CD4-positive, alpha-beta T cell treated with Interferon alpha-2 for 1 hour (primary cell): ENCODE measurements around the gene AKR1C1.
"Not testable (repeated sequence)": the region's sequence is repeated elsewhere in the genome, so short reads cannot be mapped to it uniquely, and the experiment has no call there.

Source experiments
- DNase-seq, 2 donors: peaks; one replicate each; pipeline ENCODE4 v3.0.0-alpha.2; 2020 to 2022

The AKR1C1 gene

DNA sequence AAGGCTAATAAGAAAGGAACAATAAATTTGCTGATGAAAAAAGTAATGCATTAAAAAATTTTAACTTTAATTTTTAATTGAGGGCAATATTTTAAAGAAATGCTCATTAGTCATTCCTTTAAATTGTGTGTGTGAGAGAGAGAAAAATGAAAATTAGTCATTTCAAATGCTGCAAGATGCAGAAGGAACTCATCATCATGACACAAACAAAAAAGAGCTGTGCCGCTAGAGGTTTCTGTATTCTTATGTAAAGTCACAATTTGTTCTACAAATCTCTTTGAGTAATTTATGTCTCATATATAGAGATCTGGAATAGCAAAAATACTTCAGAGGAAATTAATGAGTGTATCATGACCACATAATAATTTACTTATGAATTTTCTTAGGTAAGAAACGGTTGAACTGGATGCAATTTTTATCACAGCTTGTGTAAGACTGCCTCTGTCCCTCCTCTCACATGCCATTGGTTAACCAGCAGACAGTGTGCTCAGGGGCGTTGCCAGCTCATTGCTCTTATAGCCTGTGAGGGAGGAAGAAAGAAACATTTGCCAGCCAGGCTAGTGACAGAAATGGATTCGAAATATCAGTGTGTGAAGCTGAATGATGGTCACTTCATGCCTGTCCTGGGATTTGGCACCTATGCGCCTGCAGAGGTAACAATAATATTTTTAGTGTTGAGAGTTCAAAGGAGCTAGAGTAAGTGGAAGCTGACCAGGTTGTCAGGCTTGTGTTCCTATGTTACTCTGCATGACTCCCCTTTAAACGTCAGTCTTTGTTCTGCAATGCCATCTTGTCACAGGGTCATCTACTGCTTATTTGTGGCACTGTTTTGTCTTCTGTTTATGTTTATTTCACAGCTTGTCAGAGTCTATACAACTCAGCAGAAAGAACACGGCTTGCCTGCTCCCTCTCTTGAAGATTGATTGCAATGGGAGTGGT is at the start of gene AKR1C1:
Gene AKR1C1 (plus strand): TSS at position 540 of the 939 bp plus-strand sequence. CDS start 30 bp downstream, at position 570.
- not testable (repeated sequence) for DNase-seq

DNA sequence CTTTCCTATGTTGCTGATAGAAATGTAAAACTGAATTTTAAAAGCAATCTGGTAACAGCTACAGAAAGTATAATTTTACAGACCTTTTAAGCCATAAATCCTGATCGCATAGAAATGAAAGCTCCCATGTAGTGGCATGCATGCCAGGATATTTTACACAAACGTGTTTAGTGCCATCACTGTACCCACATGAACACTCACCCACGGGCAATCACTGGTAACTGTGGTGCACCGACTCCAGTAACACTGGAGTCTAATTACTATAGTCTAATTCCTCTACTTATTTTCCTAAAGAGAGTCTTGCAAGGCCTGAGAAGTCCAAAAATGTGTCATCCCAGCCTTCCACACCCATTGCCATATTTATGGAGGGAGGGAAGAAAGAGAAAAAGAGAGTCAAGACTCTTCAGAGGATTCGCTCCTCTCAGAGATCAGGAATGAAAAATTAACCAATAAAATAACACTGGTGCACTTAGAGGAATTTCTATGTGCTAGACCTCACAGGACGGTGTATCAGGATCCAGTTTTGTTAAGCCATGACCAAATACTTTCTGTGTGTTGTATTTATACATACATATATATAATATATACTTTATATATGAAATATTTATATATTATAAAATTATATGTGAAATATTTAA is 48.9 kb upstream of the AKR1C1 start:
- DNase-seq = no peak

DNA sequence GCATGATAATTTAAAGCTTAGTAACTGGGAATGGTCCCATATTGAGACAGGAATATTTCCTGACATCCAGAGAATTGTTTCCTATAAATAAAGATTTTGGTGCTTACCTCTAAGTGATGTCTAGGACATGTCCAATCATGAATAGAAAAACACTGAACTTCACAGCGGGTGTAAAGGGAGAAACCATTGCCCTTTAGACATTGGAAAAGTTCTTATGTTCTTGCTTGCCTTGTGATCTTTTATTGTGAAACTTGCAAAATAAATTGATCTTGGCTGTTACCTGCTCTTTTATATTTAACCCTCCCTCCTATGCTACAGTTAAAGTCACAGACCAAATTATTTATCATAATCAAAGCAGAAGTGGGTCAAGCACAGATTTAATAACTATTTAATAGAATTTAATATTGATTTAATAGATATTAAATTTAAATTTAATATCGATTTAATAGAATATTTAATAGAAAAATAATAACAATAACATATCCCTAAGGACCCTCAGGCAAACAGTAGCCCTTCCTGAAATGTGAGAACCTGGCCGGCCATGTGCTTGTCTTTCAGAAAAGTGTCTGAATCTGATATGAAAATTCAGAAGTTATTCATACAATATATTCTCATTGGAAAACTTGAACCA is 47.0 kb upstream of the AKR1C1 start:
- no peak for DNase-seq

DNA sequence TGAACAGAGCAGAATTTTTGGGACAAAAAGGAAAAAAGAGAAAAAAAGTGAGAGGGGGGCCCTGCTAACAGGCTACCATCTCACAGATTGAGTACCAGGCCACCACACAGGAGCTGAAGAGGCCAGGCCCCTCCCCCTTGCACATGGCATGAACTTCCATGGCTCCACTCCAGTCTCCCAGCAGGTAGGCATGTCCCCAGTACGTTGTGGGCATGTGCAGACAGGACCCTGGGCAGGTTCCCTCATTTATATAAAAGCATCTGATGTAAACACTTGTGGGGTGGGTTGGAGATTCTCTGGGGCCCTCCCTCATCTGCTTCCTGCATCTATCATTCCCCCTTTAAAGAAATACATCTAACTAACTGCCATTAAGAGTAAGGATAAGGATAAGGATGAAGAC is 45.0 kb upstream of the AKR1C1 start:
- no peak for DNase-seq

DNA sequence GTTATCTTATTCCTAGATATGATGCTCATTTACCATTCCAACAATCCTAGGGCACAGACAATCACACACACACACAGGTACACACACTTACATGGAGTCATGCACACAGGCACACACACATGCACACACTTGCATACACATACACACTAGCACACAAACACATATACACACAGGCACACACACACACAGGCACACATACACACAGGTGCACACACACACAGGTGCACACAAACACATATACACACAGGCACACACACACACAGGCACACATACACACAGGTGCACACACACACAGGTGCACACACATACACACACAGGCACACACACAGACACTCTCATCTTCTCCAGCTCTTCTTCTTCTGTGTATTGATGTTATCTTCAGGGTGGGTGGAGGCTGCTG is 38.7 kb upstream of the AKR1C1 start:
- not testable (repeated sequence) for DNase-seq

DNA sequence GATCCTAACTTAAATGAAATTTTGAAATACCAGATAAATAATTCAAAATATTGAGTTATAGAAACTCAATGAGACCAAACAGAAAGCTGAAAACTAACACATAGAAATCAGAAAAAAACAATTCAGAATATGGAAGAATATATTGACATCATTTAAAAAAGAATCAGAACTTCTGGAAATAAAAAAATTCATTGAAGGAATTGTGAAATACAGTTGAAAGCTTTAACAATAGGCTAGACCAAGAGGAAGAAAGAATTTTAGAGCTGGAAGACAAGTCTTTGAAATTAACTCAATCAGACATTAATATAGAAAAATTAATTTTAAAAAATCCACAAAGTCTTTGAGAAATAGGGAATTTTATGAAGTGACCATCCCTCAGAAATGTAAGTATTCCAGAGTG is 36.8 kb upstream of the AKR1C1 start:
- no peak for DNase-seq

DNA sequence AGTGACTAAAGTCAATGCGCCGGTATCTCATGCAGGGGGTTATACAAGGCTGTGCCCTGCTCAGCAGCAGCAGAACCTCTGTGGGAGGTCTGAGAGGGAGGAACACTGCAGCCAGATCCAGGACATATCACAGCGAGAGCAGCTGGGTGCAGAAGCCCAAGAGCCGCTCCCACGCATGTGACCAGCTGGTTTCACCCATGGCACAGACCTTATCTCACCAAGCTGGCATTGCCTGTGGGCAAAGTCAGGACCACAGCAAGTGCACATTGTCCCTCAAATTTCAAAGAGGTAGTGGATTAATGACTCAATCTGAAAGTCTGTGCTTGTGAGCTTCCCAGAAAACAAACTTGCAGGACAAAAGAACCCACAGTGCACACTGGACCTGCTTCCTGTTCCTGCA is 31.6 kb upstream of the AKR1C1 start:
- DNase-seq = no peak

DNA sequence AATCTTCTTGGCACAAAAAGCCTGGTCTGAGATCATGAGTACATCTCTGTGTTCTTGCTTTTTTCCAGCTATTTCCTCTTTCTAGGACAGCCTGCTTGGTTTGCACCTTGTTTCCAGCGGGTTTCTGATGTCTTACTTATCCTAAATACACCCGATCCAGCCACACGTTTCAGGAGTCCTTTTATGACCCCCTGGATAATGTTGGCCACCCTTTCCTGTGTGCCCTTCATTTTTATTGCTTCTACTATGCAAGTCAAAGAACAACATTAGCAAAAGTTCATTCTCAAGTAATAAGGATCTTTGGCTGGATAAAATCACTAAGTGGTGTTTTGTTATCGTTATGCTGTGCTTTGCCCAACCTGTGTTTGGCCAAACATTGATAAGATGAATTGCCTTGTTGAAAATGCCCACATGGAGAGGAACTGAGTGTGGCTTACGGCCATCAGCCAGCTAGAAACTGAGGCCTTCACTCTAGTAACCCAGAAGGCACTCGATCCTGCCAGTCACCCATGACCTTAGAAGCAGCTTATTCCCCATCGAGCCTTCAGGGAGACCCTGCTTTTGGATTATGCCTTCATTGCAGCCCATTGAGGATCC is 28.7 kb upstream of the AKR1C1 start:
- DNase-seq = no peak

DNA sequence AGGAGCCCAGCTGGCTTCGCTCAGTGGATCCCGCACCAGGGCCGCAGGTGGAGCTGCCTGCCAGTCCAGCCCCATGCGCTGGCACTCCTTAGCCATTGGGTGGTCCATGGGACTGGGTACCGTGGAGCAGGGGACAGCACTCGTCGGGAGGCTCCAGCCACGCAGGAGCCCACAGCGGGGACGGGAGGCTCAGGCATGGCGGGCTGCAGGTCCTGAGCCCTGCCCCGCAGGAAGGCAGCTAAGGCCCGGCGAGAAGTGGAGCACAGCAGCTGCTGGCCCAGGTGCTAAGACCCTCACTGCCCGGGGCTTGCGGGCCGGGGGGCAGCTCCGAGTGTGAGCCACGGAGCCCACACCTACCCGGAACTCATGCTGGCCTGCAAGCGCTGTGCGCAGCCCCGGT is 25.9 kb upstream of the AKR1C1 start:
- DNase-seq = no peak

DNA sequence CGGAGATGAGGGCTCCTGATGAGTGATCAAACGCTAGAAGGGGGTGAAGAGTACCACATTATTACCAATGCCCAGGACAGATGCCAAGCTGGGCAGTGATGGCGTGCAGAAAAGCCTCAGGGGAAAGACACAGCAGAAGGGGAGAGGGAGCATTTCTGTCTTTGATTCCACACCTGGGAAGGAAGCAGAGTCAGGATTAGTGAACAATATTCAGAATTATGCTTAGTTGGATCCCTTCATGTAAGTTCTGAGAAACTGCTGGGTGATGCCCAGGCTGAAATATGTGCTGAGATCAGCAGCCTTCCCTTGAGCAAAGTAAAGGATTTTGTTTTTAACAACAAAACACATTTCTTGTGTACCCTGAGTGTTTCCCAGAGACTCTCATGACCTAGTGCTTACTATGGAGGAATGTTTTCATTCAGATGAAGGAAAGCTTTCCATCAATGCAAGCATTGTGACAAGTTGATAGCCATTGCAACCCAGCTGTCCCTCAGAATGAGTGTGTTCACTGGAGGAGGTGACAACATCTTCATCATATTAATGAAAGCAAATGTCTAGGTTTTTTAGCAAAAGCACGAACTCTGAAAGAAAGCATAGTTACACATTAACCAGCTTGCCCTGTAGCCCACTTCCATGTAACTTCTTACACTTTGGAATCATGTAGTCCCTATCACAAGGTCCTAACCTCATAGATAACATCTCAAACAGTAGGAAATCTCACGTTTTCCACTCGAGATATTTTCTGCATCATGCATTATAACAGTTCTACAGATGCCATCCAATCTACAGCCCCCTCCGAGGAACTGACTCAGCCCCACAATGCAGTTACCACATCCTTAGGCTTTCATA is 23.8 kb upstream of the AKR1C1 start:
- DNase-seq = no peak

DNA sequence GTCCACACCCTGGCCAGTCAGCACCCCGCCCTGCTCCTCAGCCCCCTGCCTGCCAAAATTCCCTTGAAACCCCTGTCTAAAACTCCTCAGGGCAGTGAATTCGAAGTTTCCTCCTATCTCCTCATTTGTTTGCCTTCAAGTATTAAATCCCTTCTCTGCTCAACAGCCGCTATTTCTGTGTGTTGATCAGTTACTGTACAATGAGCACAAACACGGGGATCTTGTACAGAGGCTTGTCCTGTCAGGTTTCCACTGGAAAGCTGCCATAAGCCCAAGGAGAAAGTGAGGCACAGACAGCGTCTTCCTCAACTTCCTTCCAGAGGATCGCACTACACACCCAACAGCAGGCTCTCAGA is 23.2 kb upstream of the AKR1C1 start:
- not testable (repeated sequence) for DNase-seq

DNA sequence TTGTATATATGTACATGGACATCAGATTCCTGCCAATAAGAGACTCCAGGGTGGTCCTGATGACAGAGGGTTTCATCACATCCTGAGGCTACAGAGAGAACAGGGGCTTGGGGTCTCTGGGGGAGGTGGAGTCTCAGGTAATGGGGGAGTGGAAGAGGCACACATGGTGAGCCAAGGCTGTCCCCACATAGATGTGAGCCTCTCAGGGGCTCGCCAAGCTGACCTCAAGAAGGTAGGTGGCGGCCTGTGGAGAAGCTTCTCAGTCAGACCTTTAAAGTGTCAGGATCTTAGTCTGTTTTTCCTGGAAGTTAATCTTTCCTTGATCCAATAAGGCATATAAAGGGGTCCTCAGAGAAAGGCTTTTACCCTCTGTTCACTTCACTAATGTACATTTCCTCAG is 22.3 kb upstream of the AKR1C1 start:
- not testable (repeated sequence) for DNase-seq

DNA sequence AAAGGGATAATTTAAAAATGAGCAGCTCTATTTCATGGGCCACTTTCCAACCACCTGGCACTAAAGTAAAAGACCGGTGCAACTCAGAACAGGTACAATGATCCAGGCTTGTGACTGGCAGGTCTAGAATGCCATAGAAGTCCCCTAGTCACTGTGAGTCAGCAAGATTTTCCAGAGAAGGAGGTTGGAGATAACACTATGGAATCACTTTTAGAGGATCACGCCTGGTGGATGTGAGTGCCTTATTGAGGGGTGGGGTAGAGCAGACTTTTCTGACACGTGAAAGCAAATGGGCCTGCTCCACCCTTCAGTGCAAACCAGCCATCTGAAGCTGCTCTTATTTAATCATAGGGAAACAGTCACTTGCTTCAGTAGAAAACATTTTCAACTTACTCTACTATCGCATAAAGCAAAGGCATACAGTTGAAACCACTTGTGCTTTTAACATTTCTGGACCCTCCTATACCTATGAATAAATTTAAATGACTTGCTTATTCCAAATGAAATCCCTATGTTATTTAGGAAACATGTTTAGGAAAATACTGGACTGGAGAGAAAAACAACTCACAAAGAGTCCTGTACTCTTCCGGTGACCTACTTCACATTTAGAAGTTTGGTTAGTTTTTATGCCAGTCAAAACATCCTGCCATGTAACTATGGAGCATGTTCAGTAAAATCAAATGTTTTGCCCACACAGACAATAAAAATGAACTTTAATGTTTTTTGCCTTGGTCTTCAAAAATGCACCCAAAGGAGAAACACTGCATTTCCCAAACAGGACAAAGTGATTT is 21.5 kb upstream of the AKR1C1 start:
- DNase-seq = no peak

DNA sequence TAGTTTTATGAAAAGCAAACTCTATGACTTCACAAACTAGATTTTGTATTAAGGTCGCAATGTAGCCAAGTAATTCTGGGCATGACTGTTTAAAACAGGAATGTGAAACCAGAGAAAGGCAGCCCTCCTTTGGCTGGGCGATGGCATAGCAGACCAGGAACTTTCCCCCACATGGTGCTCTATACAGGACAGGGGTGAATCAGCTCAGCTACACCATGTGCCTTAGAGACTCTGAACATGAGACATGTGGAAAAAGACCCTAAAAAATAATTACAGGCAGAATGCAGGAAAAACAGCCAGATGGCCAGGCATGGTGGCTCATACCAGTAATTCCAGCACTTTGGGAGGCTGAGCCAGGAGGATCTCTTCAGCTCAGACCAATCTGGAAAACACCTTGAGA is 20.3 kb upstream of the AKR1C1 start:
- not testable (repeated sequence) for DNase-seq

DNA sequence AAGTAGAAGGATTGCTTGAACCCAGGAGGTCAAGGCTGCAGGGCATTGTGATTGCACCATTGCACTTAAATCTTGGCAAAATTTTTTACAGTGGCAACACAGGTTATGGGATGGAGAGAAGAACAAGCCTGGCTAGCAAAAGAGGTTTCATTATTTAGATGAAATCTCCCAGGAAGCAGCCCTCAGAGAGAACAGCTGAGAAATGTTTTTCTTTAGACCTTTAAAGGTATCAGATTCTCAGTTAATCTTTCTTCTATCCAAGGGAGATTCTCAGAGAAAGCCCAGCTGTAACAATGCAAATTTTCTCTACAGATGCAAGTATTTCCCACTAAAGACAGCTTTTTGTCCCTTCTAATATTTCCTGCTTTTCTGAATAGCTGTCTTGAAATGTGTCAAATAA is 19.8 kb upstream of the AKR1C1 start:
- not testable (repeated sequence) for DNase-seq

DNA sequence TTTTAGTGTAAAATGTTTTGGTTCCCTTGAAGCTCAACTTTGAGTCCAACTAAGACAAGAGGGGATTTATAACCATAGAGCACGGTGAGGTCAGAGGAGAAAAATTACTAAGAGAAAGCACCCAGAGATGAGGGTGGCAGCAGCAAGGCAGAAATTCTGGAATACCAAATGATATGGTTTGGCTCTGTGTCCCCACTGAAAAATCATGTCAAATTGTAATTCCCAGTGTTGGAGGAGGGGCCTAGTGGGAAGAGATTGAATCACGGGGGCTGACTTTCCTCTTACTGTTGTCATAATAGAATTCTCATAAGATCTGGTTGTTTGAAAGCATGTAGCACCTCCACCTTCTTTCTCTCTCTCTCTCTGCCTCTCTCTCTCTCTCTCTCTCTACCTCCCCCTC is 19.4 kb upstream of the AKR1C1 start:
- DNase-seq = no peak

DNA sequence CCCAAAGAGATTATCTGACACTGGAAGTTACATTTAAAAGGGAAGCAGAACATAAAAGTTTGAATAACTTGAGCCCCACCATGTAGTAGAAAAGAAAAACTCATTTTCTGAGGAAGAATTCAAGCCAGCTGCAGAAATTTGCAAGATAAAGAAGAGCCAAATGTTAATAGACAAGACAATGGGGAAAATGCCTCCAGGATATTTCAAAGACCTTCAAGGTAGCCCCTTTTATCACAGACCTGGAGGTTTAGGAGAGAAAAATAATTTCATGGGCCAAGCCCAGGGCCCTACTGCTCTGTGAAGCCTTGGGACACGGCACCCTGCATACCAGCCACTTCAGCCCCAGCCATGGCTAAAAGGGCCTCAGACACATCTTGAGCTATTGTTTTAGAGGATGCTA is 18.4 kb upstream of the AKR1C1 start:
- no peak for DNase-seq

DNA sequence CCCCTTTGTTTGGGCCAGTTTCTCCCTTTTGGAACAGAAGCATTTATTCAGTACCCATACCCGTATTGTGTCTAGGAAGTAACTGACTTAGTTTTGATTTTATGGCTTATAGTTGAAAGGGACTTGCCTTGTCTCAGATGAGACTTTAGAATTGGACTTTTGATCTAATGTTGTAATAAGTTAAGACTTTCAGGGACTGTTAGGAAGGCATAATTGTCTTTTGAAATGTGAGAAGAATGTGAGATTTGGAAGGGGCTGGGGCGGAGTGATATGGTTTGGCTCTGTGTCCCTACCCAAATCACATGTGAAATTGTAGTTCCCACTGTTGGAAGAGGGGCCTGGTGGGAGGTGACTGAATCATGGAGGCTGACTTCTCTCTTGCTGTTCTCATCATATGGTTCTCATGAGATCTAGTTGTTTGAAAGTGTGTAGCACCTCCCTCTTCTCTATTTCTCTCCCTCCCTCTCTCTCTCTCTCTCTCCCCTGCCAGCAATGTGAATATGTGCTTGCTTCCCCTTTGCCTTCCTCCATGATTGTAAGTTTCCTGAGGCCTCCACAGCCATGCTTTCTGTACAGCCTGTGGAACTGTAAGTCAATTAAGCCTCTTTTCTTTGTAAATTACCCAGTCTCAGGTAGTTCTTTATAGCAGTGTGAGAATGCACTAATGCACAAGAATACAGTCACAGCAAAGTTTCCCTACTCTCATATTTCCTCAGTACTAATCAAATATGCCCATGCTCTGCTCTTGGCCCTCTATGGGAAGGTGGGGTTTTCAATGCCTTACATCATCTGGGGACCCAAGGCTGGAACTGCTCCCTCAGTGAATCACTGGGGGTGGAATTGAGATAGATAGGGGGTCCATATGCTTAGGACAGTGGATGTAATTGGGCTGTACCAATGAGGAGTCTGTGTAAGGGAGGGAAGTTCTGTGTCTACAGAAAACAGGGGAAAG is 17.2 kb upstream of the AKR1C1 start:
- no peak for DNase-seq

DNA sequence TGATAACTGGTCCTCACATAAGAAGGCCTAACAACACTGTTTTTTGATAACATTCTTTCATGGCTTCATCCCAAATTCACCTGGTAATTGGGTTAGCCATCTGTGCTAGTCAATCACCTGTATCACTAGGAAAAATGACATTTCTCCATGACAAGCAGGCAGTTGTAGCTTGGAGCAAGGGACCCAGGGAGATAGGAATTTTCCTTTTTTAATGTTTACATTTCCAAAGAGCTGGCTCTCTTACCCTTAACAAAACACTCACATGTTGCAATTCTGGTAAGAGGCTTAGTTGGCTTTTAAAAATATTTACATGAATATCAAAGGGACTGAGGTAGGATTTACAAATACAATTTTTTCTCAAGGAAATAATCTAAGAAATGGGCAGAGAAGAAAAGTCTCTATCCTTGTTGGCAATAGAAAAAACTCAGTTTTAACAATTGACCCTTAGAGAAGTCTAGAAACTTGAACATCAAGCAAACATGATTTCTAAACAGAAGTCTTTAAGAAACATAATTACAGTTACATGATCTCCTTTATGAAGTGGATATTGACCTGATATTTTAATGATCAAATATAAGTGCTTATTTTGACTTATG is 16.1 kb upstream of the AKR1C1 start:
- DNase-seq = no peak
